Measurements from ENCODE around the gene NFIX.

DNA sequence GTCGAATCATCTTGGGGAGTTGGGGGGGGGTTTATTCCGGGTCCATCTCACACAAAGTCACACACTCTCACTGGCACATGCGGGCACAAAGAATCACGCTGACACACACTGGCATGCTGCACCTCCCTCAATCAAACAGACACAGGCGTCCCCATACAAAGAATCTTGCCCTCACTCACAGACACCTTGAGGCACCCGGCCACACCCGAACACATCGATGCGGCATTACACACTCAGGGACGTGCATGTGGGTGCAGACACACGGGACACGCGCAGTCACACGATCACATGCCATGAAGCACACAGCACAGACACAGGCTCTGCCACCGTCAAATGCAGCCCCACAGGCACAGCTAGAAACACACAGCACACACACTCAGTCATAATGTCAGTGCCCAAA is 7.8 kb downstream of the NFIX start:
- no peak for TF ChIP-seq ZKSCAN5 (CRISPR knock-in tag; IDR thresholded peaks at IDR 0.05)
- TF ChIP-seq POLR2AphosphoS5 (IDR thresholded peaks at IDR 0.05; ENCODE audit: low read depth, low read length) = no peak
- TF ChIP-seq EZH2 (conservative IDR thresholded peaks at IDR 0.05; ENCODE audit: low read depth, low read length) = no peak
